Caco-2 (cell line): ENCODE results near the gene LRRC40. TPM values are rescaled to one million over a fixed set of nuclear protein-coding genes. Genes with fewer than 3 reads are reported as not detected.

Source experiments
- BruUV-seq: library from RNA; stranded (reverse); fragments of 400-500 nt; replicated peaks from 2 replicates; lab custom pipeline; 2021; lab: Mats Ljungman, UMichigan
- CTCF ChIA-PET: fragments of 300-600 bp; sonication (Branson Sonifier 250); formaldehyde crosslinking; loops from one replicate; lab custom pipeline; 2022; ENCODE audit warnings: antibody characterized with exemption; lab: Charles Lee
- POLR2A ChIA-PET: fragments of 300-600 bp; sonication (Branson Sonifier 250); formaldehyde crosslinking; loops from one replicate; lab custom pipeline; 2022; ENCODE audit warnings: antibody characterized with exemption; lab: Charles Lee
- DNase-seq, 2 experiments: peaks; one replicate each; pipeline versions ENCODE4 v3.0.0 to v3.0.0-alpha.2; 2020 to 2022
- H3K27me3 ChIP-seq: replicated peaks from 2 replicates; pipeline ENCODE4 v1.6.0; 2011; ENCODE audit warnings: low read length; ENCODE audit not compliant: control insufficient read depth, insufficient read depth
- H3K36me3 ChIP-seq: 2 replicates; pipeline ENCODE4 v1.5.1; 2011; ENCODE audit warnings: low read length; ENCODE audit not compliant: control insufficient read depth, insufficient read depth
- H3K4me1 ChIP-seq: fragments of 250-450 bp; sonication (Bioruptor Pico); 2 replicates; pipeline ENCODE4 v1.5.1; 2020; ENCODE audit warnings: mild to moderate bottlenecking
- H3K4me3 ChIP-seq: 2 replicates; pipeline ENCODE4 v1.5.1; 2011; ENCODE audit warnings: low read depth, mild to moderate bottlenecking, control low read depth, low read length
- H3K9me3 ChIP-seq: fragments of 250-450 bp; sonication (Bioruptor Pico); 2 replicates; pipeline ENCODE4 v1.5.1; 2020; ENCODE audit warnings: mild to moderate bottlenecking, moderate library complexity
- H3K27ac Mint-ChIP-seq: one replicate; pipeline ENCODE4 v1.8.0; 2022; ENCODE audit warnings: mixed read lengths; ENCODE audit not compliant: unreplicated experiment
- H3K27me3 Mint-ChIP-seq: one replicate; pipeline ENCODE4 v1.8.0; 2022; ENCODE audit warnings: mixed read lengths; ENCODE audit not compliant: insufficient read depth, unreplicated experiment
- H3K36me3 Mint-ChIP-seq: one replicate; pipeline ENCODE4 v1.8.0; 2022; ENCODE audit warnings: mild to moderate bottlenecking, mixed read lengths; ENCODE audit not compliant: insufficient read depth, unreplicated experiment
- H3K4me1 Mint-ChIP-seq: one replicate; pipeline ENCODE4 v1.8.0; 2022; ENCODE audit warnings: low read depth, mixed read lengths; ENCODE audit not compliant: unreplicated experiment
- H3K4me3 Mint-ChIP-seq: one replicate; pipeline ENCODE4 v1.8.0; 2022; ENCODE audit warnings: mild to moderate bottlenecking, moderate library complexity, mixed read lengths; ENCODE audit not compliant: unreplicated experiment
- H3K9me3 Mint-ChIP-seq: one replicate; pipeline ENCODE4 v1.8.0; 2022; ENCODE audit warnings: mixed read lengths; ENCODE audit not compliant: unreplicated experiment
- CTCF ChIP-seq, 2 experiments: fragments of 200-600 bp in 1 of 2; IDR thresholded peaks; 1 replicate in 1 of 2; 2 replicates in 1 of 2; pipeline versions ENCODE4 v1.5.1 to v1.8.0; 2011 to 2022; ENCODE audit warnings: antibody characterized with exemption in 1 of 2, control low read depth in 1 of 2, inconsistent platforms in 1 of 2, low read depth in 1 of 2, low read length in 1 of 2, mild to moderate bottlenecking in 1 of 2, moderate library complexity in 1 of 2; ENCODE audit not compliant: insufficient read depth in 1 of 2, severe bottlenecking in 1 of 2, unreplicated experiment in 1 of 2
- intact Hi-C: fragments of 100-400 bp; cut with micrococcal nuclease; formaldehyde crosslinking; loops from one replicate; pipeline ENCODE4 v1.10.0; 2022; ENCODE audit not compliant: unreplicated experiment
- total RNA-seq: library from RNA; stranded (reverse); gene quantifications from 2 replicates; pipeline ENCODE4 v1.2.3, GENCODE V29; 2022

The LRRC40 gene
- total RNA-seq, 1 experiment from 2014 or later, result 15.6 TPM

- H3K9me3 Mint-ChIP-seq, result no peaks in the 10 kb centered on the region
- H3K36me3 ChIP-seq, result no peaks in the 10 kb centered on the region
- H3K36me3 Mint-ChIP-seq, result peaks cover 66% of the 10 kb centered on the region
- no peak overlapping the region for H3K27ac Mint-ChIP-seq
- POLR2A ChIA-PET, result no interaction called here
- no peak overlapping the region for H3K4me3 ChIP-seq
- CTCF ChIA-PET, result interaction anchor here (0.6 kb wide), 1 partner anchor 189 kb away, joined by 3 read pairs; no protein-coding TSS in a partner anchor
- intact Hi-C loops, result no loop called here
- no peaks in the 10 kb centered on the region for H3K9me3 ChIP-seq
- no peaks in the 10 kb centered on the region for H3K27me3 ChIP-seq
- BruUV-seq, result no TSS peak
- H3K4me1 Mint-ChIP-seq, result no peaks in the 10 kb centered on the region
- TF ChIP-seq CTCF (IDR thresholded peaks at IDR 0.05; ENCODE audit: insufficient read depth in 1 of 2, low read depth in 1 of 2, low read length in 1 of 2, severe bottlenecking in 1 of 2, unreplicated experiment in 1 of 2), result no peak
- no peak for DNase-seq
- H3K4me3 Mint-ChIP-seq, result no peak overlapping the region
- no peaks in the 10 kb centered on the region for H3K4me1 ChIP-seq
- H3K27me3 Mint-ChIP-seq, result no peaks in the 10 kb centered on the region
These were observed 26.1 kb upstream of the LRRC40 start for GRCh38 chr1:70231475-70231874.

GRCh38 chr1:70228670-70229069, 23.3 kb upstream of the LRRC40 start:
- no peaks in the 10 kb centered on the region for H3K4me1 ChIP-seq
- no peak for DNase-seq
- H3K27me3 Mint-ChIP-seq, result no peaks in the 10 kb centered on the region
- H3K4me1 Mint-ChIP-seq, result no peaks in the 10 kb centered on the region
- no TSS peak for BruUV-seq
- no peak for TF ChIP-seq CTCF (IDR thresholded peaks at IDR 0.05; ENCODE audit: insufficient read depth in 1 of 2, low read depth in 1 of 2, low read length in 1 of 2, severe bottlenecking in 1 of 2, unreplicated experiment in 1 of 2)
- no peaks in the 10 kb centered on the region for H3K9me3 Mint-ChIP-seq
- H3K4me3 Mint-ChIP-seq, result no peak overlapping the region
- ChIA-PET CTCF (no interaction called here), POLR2A (no interaction called here)
- H3K27me3 ChIP-seq, result no peaks in the 10 kb centered on the region
- H3K36me3 ChIP-seq, result no peaks in the 10 kb centered on the region
- intact Hi-C loops, result no loop called here
- H3K9me3 ChIP-seq, result no peaks in the 10 kb centered on the region
- no peak overlapping the region for H3K4me3 ChIP-seq
- H3K27ac Mint-ChIP-seq, result no peak overlapping the region
- peaks cover 49% of the 10 kb centered on the region for H3K36me3 Mint-ChIP-seq

GRCh38 chr1:70227439-70227838, 22.1 kb upstream of the LRRC40 start:
- Mint-ChIP-seq H3K27me3 (no peaks in the 10 kb centered on the region), H3K36me3 (peaks cover 45% of the 10 kb centered on the region), H3K27ac (no peak overlapping the region), H3K4me1 (no peaks in the 10 kb centered on the region), H3K9me3 (no peaks in the 10 kb centered on the region), H3K4me3 (no peak overlapping the region)
- Histone ChIP-seq H3K4me1 (peaks cover 5% of the 10 kb centered on the region; the same call in 1 of the 2 replicates), H3K4me3 (no peak overlapping the region), H3K9me3 (no peaks in the 10 kb centered on the region), H3K27me3 (no peaks in the 10 kb centered on the region), H3K36me3 (no peaks in the 10 kb centered on the region)
- no peak for DNase-seq
- intact Hi-C loops, result no loop called here
- no peak for TF ChIP-seq CTCF (IDR thresholded peaks at IDR 0.05; ENCODE audit: insufficient read depth in 1 of 2, low read depth in 1 of 2, low read length in 1 of 2, severe bottlenecking in 1 of 2, unreplicated experiment in 1 of 2)
- BruUV-seq, result no TSS peak
- ChIA-PET POLR2A (no interaction called here), CTCF (no interaction called here)
